HG02938 (cell line): ENCODE measurements around the gene MERTK.
"Not testable (repeated sequence)": the region's sequence is repeated elsewhere in the genome, so short reads cannot be mapped to it uniquely, and the experiment has no call there.

Experiments used
- ATAC-seq: cut with Tn5 transposase; IDR thresholded peaks from one replicate; pipeline ENCODE4 v1.9.1; 2021; ENCODE audit warnings: mild to moderate bottlenecking, moderate library complexity; ENCODE audit not compliant: unreplicated experiment

Gene MERTK

GRCh38 chr2:111909079-111909478 lies 10.7 kb downstream of the MERTK start:
- no peak for ATAC-seq

GRCh38 chr2:111909997-111910396 lies 11.6 kb downstream of the MERTK start:
- ATAC-seq: not testable (repeated sequence)

- no peak for ATAC-seq
Observed at GRCh38 chr2:111910609-111911277, 12.3 kb downstream of the MERTK start.

GRCh38 chr2:111911295-111911977 lies 13.0 kb downstream of the MERTK start:
- not testable (repeated sequence) for ATAC-seq

- no peak for ATAC-seq
Observed at GRCh38 chr2:111912547-111912946, 14.1 kb downstream of the MERTK start.

DNA sequence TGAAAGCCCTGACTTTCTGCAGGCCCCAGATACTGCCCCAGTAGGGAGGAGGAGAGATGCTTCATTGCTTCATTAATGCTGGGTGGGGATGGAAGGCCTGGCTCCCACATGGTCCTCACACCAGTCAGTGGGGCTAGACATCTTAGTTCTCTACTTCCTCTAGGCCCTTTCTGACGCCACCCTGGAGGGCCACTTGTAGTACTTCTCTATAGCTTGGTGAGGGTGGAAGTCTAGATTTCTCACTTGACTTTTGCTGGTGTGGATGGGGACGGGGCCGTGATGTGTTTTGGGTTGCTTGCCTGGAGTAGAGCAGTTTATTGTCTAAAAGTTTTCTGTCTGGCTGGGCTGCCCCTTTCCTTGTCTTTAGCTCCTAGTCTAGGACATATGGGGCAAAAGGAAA lies 18.7 kb downstream of the MERTK start:
- ATAC-seq: no peak

DNA sequence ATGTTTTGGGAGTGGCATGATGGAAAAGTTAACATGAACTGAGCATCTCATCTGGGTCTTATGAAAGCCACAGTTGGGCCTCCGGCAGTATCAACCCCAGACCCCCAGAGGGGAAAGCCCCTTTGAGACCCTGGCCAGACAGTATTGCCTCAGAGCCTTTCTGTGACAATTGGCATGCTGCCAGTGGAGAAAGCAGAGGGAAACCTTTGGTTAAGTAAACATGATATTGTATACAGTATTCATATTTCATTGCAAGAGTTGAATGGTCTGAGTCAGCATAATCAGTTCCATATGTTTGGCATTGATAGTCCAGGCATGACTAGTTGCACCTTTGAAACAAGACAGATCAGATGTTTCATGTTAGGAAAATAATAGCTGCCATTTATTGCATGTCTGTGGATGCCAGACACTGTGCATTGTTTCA lies 20.0 kb downstream of the MERTK start:
- no peak for ATAC-seq

DNA sequence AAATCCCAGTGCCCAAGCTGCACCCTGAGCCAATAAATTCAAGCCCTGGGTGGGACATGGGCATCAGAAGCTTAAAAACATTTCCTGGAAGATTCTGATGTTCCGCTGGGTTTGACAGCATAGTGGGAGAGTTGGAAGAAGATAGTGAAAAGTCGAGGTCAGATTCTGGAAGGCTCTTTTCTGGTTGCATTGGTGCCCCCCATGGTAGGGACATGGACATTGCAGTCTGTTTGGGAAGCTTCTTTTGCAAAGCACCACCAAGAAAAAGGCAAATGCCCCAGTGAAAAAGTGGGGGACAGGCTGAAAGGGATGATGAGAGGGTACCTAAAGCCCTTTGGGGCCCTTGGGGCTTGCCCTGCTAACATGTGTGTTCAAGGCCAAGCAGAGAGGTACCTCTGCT lies 21.0 kb downstream of the MERTK start:
- no peak for ATAC-seq

DNA sequence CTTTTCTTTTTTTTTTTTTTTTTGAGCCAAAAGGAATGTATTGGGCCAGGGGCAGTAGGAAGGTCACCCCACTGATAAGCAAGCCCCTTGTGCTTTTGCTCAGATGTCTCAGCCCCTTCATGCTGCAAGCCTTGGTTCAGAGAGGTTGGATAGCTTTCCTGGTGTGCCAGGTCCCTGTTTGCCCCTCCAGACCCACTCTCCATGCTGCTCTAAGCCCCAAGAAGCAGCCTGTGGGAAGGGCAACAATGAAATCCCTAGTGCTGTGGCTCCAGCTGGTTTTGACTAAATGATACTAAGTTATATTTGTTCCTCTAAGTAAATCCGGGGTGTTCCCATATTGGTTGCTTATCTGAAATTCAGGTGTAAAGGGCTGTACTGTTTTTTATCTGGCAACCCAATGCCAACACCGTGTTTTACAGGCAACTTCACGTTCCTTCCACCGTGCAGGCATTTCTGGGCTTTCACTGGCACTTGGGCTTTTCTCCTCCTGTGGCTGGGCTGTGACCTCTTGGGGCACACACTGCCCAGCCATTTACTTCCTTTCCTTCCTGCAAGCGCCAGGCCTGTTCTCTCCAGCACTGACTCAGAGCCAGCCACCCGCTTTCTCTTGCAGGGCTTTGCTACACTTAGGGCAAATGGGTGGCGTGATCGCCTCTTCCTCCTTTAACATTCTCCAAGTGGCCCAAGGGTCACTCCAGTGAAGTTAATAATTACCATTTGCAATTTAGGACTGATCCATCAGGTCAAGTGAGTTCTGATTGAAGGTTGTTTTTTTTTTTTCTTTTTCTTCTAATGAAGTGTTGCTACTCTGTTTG lies 21.6 kb downstream of the MERTK start:
- no peak for ATAC-seq

- ATAC-seq: no peak
Observed at GRCh38 chr2:111923276-111923804, 24.9 kb downstream of the MERTK start.

DNA sequence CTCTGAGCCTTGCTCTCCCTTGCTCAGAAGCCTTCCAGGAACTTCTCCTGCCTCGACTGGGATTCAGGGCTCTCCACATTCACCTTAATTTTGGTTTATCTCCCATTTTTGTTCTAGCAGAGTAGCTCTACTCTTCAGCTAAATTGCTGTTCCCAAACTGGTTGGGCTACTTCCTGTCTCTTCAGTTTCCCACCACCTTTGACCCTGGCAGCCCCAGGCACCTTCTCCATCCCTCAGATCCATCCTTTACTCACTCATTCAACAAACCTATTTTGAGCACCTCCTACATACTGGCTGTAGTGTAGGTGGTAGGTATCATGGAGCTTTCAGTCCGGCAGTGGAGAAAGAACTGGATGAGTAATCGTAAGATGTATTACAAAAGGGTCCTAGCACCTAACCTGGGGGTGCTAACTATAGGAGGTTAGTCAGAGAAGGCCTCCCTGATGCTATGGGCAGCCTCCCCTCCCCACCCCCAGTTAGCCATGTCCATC lies 26.3 kb downstream of the MERTK start:
- ATAC-seq: no peak

DNA sequence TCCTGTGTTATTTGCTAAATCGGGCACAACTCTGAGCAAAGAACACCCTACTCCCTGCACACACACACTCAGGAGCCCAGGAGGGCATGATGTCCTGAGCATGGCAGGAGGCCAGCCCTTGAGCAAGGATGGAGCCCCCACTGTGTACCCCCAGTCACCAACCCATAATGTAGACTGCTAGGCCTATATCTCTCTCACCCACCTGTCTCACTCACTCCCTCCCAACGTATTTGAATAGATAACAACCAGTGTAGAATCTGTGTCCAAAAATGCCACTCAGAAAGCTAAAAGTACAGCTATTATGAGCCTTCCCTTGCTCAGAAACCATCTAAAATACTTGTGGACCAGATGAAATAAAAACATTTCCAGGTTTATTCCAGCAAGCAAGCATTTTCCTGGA lies 29.3 kb downstream of the MERTK start:
- ATAC-seq: no peak

DNA sequence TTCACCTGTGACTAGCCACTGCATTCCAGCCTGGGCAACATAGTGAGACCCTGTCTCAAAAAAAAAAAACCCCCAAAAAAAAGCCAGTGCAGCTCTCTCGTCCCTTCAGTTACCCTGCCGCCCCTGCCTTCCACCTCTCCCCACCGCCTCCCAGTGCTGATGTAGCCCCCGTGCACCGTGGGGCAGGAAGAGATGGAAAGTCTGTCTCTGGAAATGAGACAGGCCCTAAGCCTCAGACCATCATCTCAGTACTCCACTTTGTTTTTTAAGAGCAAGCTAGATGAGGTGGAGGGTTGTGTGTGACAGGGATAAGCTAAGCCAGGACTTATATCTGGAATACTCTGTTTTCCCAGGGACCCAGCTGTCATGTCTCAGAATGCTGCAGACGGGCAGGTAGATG lies 32.0 kb downstream of the MERTK start:
- no peak for ATAC-seq

DNA sequence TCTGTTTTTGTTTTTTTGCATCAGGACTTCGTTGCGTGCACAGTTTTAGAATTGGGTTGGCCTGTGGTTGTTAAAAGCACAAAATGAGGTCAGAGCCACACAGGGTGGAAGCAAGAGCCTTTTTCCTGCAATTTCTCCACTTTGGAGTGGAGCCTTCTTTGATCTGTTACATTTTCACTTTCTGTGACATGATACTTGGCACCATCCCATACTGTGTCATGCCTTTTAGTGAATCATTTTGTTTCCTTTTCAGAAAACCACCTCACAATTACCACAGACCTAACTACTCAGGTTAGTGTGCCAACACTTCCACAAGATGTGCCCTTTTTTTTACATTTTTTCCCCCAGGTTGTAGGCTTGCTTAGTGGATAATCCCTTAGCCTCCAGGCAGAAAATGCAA lies 32.5 kb downstream of the MERTK start:
- no peak for ATAC-seq

DNA sequence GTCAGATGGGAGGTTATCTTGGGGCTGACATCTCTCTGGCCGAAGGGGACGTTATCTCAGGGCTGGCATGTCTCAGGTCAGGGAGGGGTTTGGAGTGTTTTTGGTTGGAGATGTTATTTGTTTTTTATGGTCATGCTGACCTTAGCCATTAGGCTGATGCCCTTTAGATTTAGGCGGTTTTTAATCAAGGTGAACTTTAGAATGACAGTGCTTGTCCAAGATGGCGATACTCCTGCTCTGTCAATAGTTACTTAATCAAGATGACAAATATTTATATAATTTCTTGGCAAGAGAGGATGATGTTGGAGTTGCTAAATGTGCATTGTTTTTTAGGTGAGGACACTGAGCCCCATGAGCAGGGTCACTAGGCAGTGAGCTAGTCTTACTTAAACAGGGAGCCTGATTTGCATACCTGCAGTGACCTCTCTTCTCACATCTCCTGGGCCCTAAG lies 34.5 kb downstream of the MERTK start:
- no peak for ATAC-seq

- ATAC-seq: not testable (repeated sequence)
Observed at GRCh38 chr2:111933900-111934299, 35.5 kb downstream of the MERTK start.

DNA sequence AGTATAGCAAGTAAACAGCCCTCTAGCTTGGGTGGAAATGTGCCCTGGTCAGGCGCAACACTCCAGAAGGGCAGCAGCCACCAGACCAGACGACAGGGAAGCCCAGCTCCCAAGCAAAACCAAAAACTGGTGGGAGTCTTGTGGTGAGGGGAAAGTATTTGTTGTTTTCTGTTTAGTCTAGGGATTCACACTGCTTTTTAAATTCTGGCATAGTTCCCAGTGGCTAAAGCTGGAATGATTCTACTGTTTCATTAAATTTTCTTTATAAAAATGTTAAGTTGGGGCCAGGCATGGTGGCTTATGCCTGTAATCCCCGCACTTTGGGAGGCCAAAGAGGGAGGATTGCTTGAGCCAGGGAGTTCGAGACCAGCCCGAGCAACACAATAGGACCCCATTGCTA lies 38.5 kb downstream of the MERTK start:
- ATAC-seq: no peak

GRCh38 chr2:111938392-111938791 lies 40.0 kb downstream of the MERTK start:
- ATAC-seq: no peak

DNA sequence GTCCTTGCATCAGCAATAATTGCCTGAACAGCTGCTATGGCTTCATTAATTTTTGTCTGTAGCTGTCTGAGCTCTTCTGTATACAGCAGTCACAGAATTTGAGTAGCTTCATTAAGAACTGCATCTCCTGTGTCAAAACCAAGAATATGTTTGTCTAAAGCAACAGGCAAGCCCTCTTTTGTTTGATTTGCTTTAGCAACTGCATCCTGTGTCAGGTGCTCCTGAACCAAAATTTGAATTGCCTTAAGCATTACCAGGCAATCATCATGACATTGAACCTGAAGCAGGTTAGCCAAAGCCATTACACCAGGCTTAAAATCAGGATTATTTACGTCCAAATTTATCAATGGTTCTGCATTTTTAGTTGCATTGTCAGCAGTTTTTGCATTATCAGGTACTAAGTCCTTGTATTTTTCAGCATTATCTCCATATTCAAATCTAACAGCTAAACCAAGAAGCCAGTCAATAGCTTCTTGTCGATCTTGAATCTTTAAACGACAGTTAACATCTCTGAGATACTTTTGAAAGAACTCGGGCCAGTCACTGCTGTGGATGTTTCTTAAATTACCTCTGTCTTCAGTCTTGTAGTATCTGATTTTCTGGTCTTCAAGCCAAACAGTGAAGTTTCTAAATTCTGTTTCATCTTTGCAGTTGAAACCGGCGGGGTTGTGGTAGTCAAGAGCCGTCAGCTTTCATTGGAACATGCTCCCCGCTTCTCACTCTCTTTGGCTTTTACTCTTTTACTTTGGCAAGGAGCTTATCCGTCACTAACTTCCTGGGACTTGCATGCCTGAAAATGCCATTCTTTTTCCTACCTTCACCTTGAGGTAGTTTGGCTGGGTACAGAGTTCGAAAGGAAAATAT lies 42.2 kb downstream of the MERTK start:
- no peak for ATAC-seq

- ATAC-seq: no peak
Observed at GRCh38 chr2:111941531-111941930, 43.1 kb downstream of the MERTK start.
